Loucy (cell line): ENCODE results near the gene METRNL.

Experiments used
- EZH2phosphoT487 ChIP-seq: fragments of 200-600 bp; IDR thresholded peaks from 2 replicates; pipeline ENCODE4 v1.6.1; 2018; ENCODE audit warnings: antibody characterized with exemption, mild to moderate bottlenecking, moderate library complexity, borderline replicate concordance
- TF ChIP-seq, protein P1 (sequence below): fragments of 200-600 bp; sonication (generic); conservative IDR thresholded peaks from 2 replicates; pipeline ENCODE4 v1.5.1; 2014; ENCODE audit warnings: mild to moderate bottlenecking, antibody characterized with exemption, low read length

DNA sequence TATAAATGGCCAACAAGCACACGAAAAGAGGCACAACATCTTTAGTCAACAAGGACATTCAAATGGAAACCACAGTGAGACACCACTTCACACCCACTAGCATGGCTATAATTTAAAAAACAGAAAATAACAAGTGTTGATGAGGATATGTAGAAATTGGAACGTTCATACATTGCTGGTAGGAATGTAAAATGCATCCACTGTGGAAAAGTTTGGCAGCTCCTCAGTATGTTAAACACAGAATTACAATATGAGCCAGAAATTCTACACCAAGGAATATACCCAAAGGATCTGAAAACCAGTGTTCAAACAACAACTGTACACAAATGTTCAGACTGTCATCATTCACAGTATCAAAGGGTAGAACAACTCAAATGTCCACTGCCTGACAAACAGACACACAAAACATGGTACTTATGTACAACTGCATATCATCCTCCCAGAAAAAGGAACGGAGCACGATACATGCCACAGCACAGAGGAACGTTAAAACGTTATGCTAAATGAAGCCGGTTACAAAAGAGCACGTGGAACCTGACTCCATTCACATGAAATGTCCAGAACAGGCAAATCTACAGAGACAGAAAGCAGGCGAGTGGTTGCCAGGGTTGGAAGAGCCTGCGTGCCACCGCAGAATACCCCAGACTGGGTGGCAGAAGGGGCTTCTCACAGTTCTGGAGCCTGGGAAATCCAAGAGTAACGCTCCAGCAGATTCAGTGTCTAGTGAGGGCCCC lies 32.8 kb upstream of the METRNL start:
- TF ChIP-seq, protein P1, sequence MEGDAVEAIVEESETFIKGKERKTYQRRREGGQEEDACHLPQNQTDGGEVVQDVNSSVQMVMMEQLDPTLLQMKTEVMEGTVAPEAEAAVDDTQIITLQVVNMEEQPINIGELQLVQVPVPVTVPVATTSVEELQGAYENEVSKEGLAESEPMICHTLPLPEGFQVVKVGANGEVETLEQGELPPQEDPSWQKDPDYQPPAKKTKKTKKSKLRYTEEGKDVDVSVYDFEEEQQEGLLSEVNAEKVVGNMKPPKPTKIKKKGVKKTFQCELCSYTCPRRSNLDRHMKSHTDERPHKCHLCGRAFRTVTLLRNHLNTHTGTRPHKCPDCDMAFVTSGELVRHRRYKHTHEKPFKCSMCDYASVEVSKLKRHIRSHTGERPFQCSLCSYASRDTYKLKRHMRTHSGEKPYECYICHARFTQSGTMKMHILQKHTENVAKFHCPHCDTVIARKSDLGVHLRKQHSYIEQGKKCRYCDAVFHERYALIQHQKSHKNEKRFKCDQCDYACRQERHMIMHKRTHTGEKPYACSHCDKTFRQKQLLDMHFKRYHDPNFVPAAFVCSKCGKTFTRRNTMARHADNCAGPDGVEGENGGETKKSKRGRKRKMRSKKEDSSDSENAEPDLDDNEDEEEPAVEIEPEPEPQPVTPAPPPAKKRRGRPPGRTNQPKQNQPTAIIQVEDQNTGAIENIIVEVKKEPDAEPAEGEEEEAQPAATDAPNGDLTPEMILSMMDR: no peak
- TF ChIP-seq EZH2phosphoT487: no peak
